GM13977 (cell line): ENCODE data around the gene SUGT1.
A peak's percentile ranks its signal among the peaks of the same experiment; 100 is the strongest.

Experiments used
- DNase-seq: peaks from one replicate; pipeline ENCODE4 v3.0.0; 2012; ENCODE audit warnings: low spot score
- CTCF ChIP-seq: IDR thresholded peaks from 2 replicates; pipeline ENCODE4 v1.5.1; 2012; ENCODE audit warnings: mild to moderate bottlenecking, control low read depth; ENCODE audit not compliant: insufficient read depth; ENCODE audit errors: extremely low read depth, missing control alignments
- in situ Hi-C: fragments of 300-500 bp; cut with MboI; formaldehyde crosslinking; loops from one replicate; pipeline ENCODE4 v1.12.0; 2022; ENCODE audit warnings: low sequenced_read_pairs, low pct_unique_long_range_greater_than_20kb, mixed read lengths, inconsistent platforms; ENCODE audit not compliant: unreplicated experiment

SUGT1 gene

GRCh38 chr13:52737451-52737850 lies 84.8 kb downstream of the SUGT1 start:
- no peak for DNase-seq
- in situ Hi-C loops: no loop called here
- no peak for TF ChIP-seq CTCF

DNA sequence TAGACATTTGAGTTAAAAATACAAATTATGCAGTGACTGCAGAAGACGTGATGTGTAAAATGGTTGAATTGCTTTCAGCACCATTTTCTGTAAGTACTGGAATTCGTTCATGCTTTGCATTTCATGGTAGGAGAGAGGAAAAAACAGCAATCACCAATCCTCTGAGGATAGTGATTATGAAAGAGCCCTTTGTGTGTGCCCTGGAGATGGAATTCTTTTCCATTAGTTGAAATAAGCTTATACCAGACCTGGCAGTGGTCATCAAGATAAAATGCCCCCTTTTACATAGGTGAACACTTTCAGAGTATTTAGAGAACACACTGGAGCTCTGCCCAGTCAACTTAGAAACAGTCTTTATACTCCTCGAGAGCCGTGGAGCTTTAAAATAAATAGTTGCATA lies 85.3 kb downstream of the SUGT1 start:
- in situ Hi-C loops: no loop called here
- no peak for TF ChIP-seq CTCF
- DNase-seq: no peak

DNA sequence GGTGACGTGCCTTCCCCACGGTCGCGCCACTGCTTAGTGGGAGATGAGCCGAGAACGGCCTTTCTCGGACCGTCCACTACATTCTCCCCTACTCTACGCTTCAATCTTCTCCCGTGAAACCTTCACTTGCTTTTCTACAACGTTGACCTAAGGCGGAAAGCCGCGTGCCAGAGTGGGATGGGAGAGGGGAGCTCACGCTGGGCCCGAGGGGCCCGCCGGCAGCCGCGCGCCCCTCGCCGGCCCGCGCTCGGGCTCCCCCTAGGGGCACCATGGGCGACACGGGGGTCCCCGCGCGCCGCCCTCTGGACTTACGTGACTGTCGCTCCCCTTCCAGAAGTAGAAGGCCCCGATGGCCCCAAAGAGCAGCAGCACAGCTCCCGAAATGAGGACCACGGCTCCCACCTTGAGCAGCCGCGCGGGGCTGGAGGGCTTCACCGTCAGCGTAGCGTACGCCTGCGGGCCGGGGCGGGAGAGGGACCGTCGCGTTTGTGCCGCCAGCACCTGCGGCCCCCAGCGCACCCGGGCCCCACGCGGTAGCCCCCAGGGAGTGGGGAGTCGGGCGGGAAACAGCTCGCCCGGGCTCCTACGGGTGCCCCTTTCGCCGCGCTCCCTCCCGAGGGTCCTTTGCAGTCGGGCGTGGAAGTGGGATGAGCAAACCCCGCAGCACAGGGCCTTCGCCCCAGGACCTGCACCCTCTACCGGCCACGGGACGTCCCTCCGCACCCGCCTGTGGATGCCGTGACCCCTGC lies 86.3 kb downstream of the SUGT1 start:
- in situ Hi-C loops: no loop called here
- peak; percentile 80 for DNase-seq
- TF ChIP-seq CTCF: peak; percentile 76

DNA sequence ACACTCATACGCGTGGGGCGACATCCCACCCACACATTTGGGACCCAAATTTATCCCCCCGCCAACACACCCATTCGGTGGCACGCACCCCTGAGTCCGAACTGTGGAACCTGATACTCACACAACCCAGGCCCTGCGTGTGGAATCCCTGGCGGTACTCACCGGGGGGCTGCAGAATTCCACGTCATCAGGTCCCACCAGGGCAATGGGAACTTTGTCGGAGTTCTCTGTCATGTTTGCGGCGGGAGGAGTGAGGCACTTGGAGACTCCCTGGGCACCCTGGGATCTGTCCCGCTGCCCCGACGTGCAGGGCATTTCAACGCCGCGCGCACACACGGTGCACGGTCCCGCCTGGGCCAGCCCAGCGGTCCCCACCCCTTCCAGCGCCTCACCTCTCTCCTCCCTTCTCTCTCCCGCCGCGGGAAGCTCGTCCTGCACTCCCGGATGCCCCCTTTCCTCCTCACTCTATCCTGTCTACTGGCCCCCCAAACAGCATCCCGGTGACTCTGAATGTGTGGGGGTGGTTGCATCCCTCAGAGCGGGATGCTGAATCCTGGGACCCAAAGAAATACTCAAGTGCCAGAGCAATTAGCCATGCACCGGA lies 86.9 kb downstream of the SUGT1 start, which contains the start of gene CNMD:
Gene CNMD (minus strand): TSS at position 353 of the 604 bp plus-strand sequence. CDS start 119 bp downstream, at position 234.
- no peak for TF ChIP-seq CTCF
- in situ Hi-C loops: no loop called here
- DNase-seq: no peak

GRCh38 chr13:52743569-52743968 lies 90.9 kb downstream of the SUGT1 start:
- no peak for TF ChIP-seq CTCF
- in situ Hi-C loops: no loop called here
- no peak for DNase-seq

- in situ Hi-C loops: no loop called here
- DNase-seq: no peak
- TF ChIP-seq CTCF: peak; percentile 10
Measured at GRCh38 chr13:52743988-52744387, 91.4 kb downstream of the SUGT1 start.
